GM12874 (cell line): ENCODE measurements around the gene BCL11B.

Source experiments
- TF ChIP-seq, protein P1 (sequence below): IDR thresholded peaks from 2 replicates; pipeline ENCODE4 v1.5.1; 2011; ENCODE audit warnings: low read depth, mild to moderate bottlenecking, control low read depth, low read length, moderate library complexity; ENCODE audit not compliant: insufficient read depth

Gene BCL11B

DNA sequence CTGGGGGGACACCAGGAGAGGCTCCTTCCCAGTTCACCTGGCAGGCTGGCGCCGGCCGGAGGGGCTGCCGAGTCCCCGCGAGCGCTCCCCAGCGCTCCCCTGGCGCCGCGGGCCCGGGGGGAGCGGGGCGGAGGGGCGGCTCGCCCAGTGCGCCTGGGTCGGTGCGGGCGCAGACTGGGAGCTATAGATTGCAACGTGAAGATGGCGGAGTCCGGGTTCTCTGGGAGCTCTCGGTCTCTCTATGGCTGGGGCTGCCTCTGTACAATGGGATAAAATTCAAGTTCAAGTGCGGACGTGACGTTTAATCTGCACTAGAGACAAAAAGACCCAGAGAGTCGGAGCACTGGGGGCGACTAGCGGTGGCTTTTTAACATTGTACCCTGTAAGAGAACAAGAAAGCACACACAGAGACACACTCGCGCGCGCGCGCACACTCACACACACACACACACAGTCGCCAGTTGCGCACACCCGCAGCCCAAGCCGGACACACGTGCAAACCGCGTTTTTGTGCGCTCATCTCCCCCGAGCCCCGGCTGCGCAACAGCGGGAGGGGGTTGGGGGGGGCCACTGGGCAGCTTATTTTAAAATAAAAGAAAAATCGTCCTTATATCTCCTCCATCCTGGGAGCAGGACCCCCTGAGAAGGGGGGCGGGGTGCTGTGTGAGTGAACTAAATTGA, at the start of gene BCL11B:
Gene BCL11B, minus strand, starts transcription at position 247 of the 681 bp plus-strand sequence. CDS start 979 bp downstream, outside the sequence.
- TF ChIP-seq, protein P1, sequence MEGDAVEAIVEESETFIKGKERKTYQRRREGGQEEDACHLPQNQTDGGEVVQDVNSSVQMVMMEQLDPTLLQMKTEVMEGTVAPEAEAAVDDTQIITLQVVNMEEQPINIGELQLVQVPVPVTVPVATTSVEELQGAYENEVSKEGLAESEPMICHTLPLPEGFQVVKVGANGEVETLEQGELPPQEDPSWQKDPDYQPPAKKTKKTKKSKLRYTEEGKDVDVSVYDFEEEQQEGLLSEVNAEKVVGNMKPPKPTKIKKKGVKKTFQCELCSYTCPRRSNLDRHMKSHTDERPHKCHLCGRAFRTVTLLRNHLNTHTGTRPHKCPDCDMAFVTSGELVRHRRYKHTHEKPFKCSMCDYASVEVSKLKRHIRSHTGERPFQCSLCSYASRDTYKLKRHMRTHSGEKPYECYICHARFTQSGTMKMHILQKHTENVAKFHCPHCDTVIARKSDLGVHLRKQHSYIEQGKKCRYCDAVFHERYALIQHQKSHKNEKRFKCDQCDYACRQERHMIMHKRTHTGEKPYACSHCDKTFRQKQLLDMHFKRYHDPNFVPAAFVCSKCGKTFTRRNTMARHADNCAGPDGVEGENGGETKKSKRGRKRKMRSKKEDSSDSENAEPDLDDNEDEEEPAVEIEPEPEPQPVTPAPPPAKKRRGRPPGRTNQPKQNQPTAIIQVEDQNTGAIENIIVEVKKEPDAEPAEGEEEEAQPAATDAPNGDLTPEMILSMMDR, result peak; percentile 42; the same call in 1 of the 2 replicates

DNA sequence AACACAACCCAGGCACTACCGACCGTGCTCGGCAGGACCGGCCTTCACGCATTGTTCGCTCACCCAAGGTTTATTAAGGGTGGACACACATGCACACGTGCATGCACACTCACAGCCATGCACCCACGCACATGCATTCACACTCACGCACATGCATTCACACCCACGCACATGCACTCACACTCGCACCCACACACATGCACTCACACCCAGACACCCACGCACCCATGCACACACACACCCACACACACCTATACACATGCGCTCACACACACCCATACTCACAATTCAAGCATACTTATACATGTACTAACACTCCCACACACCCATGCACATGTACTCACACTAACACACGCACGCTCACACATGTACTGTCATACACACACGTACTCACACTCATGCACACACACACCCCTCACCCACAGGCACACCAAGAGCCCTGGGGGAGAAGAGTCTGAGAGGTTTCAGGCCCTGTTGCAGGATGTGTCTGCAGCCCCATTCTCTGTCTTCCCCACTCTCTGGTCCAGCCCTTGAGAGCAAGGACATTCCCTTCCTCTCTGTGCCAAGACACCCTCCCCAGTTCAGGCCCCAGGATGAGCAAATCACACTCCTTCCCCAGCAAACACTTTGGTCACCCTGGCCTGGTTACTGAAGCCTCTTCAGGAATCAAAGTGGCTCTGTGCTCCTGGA, 49.4 kb upstream of the BCL11B start:
- TF ChIP-seq, protein P1, result no peak

DNA sequence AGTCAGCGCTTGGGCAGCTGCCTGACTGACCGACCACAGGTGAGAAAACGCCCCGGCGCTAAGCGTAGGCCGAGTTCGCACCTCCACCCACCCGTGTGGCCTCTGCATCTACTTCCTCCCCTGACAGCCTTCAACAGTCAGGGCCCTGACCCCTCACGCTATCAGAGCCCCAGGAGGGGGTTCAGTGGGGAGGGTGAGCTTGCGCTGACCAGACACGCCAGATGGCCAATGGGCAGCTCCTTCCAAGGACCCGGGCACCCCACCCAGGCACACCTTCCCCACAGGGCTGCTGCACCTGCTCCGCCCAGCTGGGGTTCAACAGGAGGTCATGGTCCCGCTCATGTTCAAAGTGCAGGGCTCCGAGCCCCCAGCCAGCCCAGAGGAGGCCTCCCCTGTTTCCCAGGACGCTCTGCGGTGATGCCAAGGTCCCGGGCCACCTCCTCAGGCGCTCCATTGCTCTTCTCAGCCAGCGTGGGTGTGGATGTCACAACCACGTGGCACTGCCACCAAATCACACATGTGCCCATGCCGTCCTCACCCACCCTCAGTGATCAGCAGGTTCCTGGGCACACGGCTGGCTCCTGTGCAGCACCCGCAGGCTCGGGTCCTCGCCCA, 48.7 kb upstream of the BCL11B start:
- TF ChIP-seq, protein P1, result no peak

DNA sequence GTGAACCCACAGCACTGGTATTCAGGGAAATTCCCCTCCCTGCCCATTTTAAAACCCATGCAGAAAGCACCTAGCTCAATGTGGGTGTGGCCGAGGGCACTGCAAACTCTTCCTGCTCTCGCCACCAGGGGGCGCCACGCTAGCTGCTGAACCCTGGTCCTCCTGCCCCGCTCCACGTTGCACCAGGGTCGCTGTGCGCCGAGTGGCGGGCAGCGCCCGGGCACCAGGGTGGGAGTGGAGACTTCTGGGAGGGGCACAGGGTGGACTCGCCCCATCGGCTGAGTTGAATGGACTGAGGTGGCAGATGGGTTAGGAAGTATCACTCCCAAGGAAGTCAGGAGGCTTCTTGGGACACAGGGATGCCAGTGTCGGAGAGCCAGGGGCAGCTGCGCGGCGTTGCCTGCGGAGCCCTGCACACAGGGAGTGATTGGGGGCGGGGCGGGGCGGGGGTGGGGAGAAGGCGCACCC, 48.1 kb upstream of the BCL11B start:
- TF ChIP-seq, protein P1, result peak; percentile 86

DNA sequence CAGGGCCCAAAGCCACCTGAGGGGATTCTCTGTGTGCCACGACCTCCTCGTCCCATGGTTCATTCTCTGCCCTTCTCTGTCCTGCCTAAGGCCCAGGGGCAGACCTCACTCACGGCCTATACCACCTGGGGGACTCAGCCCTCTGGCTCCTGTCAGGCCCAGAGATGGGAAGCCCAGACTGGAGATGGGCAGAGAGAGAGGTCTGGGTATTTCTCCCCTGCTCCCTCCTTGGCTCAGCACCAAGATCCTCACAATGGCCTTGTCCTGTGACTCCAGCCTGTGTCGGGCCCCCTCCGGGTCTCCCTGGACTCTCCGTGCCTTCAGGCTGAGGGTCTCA, 46.9 kb upstream of the BCL11B start:
- TF ChIP-seq, protein P1, result no peak

DNA sequence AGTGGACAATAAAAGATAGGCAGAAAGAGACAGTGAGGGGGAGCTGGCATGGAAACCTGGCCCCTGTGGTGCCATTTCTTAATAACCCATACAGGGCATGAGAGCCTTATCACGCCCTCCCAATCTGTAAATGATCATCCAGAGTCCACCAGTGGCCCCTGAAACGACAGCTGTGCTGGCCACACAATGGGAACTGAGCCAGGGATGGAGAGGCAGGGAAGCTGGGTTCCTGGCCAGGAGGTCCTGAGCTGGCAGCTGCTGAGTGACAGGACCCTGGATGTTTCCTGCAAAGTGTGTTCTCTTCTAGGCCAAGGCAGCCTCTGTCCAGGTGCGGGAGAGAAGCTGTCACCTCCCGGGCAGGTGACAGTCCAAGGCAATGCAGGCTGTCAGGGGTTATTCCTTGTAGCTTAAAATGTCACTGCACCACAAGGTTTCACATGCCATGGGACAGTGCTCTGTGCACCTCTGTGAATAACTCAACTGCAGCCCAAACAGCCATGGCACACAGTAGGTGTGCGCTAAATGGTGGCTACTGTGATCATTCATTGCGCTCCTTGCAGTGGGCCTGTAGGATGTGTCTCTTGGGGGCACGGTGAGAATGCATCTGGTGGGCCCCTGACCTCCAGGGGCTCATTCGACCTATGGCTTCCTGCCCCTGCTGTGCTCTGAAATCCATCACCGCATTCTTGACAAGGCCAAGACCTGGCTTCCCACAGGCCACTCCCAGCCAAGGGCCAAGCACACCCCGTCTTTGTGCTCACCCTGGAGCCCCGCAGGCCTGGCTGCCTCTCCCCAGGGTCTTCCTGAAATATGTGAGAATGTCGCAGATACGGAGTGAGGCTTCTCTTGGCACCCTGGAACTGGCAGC, 46.3 kb upstream of the BCL11B start:
- TF ChIP-seq, protein P1, result no peak
